PC-9 (cell line): Measurements from ENCODE around the gene CAMK2B.

ENCODE experiments used
- EZH2 ChIP-seq: fragments of 200-600 bp; sonication (generic); IDR thresholded peaks from 2 replicates; pipeline ENCODE4 v1.8.0; 2017; ENCODE audit warnings: antibody characterized with exemption, low read depth
- TF ChIP-seq, protein P1 (sequence below): fragments of 200-600 bp; sonication (generic); conservative IDR thresholded peaks from 2 replicates; pipeline ENCODE4 v1.6.1; 2017; ENCODE audit warnings: mixed run types, antibody characterized with exemption, mild to moderate bottlenecking, moderate library complexity

- TF ChIP-seq, protein P1, sequence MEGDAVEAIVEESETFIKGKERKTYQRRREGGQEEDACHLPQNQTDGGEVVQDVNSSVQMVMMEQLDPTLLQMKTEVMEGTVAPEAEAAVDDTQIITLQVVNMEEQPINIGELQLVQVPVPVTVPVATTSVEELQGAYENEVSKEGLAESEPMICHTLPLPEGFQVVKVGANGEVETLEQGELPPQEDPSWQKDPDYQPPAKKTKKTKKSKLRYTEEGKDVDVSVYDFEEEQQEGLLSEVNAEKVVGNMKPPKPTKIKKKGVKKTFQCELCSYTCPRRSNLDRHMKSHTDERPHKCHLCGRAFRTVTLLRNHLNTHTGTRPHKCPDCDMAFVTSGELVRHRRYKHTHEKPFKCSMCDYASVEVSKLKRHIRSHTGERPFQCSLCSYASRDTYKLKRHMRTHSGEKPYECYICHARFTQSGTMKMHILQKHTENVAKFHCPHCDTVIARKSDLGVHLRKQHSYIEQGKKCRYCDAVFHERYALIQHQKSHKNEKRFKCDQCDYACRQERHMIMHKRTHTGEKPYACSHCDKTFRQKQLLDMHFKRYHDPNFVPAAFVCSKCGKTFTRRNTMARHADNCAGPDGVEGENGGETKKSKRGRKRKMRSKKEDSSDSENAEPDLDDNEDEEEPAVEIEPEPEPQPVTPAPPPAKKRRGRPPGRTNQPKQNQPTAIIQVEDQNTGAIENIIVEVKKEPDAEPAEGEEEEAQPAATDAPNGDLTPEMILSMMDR: no peak
- no peak for TF ChIP-seq EZH2
Observed at GRCh38 chr7:44290252-44290620, 35.2 kb downstream of the CAMK2B start.
